ENCODE results near the gene TTLL13.

The TTLL13 gene, protein sequence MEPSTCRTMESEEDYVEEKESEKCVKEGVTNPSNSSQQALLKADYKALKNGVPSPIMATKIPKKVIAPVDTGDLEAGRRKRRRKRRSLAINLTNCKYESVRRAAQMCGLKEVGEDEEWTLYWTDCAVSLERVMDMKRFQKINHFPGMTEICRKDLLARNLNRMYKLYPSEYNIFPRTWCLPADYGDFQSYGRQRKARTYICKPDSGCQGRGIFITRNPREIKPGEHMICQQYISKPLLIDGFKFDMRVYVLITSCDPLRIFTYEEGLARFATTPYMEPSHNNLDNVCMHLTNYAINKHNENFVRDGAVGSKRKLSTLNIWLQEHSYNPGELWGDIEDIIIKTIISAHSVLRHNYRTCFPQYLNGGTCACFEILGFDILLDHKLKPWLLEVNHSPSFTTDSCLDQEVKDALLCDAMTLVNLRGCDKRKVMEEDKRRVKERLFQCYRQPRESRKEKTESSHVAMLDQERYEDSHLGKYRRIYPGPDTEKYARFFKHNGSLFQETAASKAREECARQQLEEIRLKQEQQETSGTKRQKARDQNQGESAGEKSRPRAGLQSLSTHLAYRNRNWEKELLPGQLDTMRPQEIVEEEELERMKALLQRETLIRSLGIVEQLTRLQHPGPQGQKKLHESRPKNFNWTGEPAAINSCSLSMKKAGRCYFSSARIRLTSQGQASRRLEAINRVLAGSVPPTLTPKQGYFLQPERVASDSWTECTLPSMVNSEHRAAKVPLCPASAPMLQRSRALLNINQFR

DNA sequence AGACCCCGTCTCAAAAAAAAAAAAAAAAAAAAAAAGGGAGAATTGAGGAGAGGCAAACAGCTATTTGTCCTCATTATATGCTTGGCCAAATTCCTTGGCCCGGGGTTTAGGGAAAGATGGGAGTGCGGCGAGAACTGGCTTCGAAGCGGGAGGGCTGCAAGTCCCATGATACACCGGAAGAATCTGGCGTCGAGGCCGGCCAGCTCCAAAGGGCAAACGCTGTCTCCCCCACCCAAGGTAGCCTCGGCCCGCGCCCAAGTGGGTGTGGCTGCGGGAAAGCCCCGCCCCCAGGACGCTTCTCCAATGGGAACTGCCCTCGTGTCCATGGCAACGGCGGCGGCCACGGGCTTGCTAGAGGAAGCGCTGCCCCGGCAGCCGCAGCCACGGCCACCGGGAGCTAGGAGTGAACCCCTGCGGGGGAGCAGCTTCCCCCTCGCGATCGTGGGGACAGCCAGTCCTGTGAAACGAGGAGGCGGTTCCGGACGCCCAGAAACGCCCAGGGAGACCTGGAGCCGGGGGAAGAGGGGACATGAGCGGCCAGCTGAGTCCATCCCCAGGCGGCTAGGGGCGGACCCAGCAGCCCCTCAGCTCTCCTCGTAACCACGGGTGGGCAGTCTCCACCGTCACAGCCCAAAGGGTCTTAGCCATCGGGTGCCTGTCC is at the start of gene TTLL13:
Gene TTLL13 (plus strand): TSS at position 354 of the 661 bp plus-strand sequence. CDS start 1,075 bp downstream, outside the sequence.
- peak; percentile 79 to 88 for DNase-seq (ENCODE audit: low read depth in 2 of 2)
- H3K4me3 ChIP-seq (replicated peaks in 1 of 2; ENCODE audit: low read depth in 2 of 2, low read length in 2 of 2) = peak within 1 kb of the TSS; percentile 64 to 68
- TF ChIP-seq, protein P1, sequence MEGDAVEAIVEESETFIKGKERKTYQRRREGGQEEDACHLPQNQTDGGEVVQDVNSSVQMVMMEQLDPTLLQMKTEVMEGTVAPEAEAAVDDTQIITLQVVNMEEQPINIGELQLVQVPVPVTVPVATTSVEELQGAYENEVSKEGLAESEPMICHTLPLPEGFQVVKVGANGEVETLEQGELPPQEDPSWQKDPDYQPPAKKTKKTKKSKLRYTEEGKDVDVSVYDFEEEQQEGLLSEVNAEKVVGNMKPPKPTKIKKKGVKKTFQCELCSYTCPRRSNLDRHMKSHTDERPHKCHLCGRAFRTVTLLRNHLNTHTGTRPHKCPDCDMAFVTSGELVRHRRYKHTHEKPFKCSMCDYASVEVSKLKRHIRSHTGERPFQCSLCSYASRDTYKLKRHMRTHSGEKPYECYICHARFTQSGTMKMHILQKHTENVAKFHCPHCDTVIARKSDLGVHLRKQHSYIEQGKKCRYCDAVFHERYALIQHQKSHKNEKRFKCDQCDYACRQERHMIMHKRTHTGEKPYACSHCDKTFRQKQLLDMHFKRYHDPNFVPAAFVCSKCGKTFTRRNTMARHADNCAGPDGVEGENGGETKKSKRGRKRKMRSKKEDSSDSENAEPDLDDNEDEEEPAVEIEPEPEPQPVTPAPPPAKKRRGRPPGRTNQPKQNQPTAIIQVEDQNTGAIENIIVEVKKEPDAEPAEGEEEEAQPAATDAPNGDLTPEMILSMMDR (IDR thresholded peaks at IDR 0.05; ENCODE audit: low read depth, low read length) = no peak

DNA sequence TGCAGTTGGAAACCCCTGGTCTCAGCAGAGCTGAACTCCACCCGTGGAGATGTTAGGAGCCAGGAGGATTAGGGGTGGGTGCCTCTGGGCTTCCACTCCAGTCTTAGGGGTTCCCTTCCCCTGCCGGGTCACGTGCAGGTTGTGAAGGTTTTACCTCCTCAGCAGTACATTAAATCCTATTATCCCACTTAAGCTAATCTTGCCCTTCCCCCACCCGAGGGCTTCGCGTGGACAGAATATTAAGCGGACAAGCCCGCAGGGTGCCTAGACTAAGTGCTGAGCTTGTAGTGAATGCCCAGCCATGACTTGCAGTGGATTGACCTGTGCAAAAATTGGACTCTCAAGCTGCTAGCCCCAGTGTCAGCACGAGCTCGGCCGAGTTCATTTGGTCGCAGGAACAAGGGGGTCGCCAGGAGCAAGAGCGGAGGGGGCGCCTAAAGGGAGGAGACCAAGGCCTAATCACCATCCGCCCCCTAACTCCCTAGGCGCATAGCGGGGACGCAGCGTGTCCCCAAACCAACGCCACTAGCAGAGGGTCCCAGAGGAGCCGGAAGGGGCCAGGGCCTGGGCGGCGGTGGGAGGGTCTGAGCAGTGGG is 48.7 kb upstream of the TTLL13 start:
- DNase-seq (ENCODE audit: low read depth in 2 of 2) = no peak
- peak overlapping the region; percentile 53 to 72 for H3K4me3 ChIP-seq (replicated peaks in 1 of 2; ENCODE audit: low read depth in 2 of 2, low read length in 2 of 2)
- TF ChIP-seq, protein P1 (IDR thresholded peaks at IDR 0.05; ENCODE audit: low read depth, low read length) = no peak

DNA sequence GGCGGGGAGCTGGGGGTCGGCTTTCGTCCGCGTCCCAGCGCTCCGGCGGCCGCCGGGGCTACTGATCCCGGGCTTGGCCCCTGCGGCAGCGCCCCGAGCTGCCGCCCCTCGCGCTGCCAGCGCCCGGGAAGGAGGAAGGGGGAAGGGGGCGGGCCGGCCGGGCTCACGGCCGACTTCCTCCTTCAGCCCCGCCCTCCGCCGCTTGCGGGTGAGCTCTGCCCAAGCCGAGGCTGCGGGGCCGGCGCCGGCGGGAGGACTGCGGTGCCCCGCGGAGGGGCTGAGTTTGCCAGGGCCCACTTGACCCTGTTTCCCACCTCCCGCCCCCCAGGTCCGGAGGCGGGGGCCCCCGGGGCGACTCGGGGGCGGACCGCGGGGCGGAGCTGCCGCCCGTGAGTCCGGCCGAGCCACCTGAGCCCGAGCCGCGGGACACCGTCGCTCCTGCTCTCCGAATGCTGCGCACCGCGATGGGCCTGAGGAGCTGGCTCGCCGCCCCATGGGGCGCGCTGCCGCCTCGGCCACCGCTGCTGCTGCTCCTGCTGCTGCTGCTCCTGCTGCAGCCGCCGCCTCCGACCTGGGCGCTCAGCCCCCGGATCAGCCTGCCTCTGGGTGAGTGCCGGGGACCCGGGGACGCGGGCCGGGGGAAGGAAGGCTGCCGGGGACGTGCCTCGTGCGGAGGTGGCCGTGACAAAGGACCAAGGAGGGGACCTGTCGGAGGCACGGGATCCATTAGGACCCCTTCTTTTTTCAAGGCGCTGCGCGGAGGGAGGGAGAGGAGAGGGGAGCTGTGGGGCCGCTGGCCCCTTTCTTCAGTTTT is 48.0 kb upstream of the TTLL13 start, which contains the start of gene SEMA4B:
Gene SEMA4B (plus strand): TSS at position 201 of the 814 bp plus-strand sequence. CDS start 249 bp downstream, at position 450.
- peak within 1 kb of the TSS; percentile 72 to 74 for H3K4me3 ChIP-seq (replicated peaks in 1 of 2; ENCODE audit: low read depth in 2 of 2, low read length in 2 of 2)
- TF ChIP-seq, protein P1 (IDR thresholded peaks at IDR 0.05; ENCODE audit: low read depth, low read length) = no peak
- peak; percentile 33 to 57 for DNase-seq (ENCODE audit: low read depth in 2 of 2)

DNA sequence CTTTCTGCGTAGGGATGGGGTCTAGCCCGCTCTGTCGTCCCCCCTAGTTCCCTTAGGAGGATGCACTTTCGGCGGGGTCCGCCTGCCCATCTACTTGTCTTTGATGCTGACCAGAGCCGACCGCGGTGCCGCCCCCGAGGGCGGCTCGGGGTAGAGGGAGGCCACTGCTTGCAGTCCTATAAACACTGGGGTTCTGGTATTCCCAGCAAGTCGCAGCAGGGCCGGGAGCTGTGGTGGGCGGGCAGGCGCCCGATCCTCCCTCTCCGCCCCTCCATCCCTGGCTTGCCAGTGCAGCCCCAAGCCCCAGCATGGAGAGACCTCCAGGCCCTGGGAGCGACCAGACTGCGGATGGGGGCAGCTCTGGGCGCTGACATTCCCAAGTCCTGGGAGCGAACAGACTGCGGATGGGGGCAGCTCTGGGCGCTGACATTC is 47.4 kb upstream of the TTLL13 start:
- peak in 1 of 2 donors; percentile 19 for DNase-seq (ENCODE audit: low read depth in 2 of 2)
- TF ChIP-seq, protein P1 (IDR thresholded peaks at IDR 0.05; ENCODE audit: low read depth, low read length) = no peak
- H3K4me3 ChIP-seq (replicated peaks in 1 of 2; ENCODE audit: low read depth in 2 of 2, low read length in 2 of 2) = peak overlapping the region; percentile 72 to 74

DNA sequence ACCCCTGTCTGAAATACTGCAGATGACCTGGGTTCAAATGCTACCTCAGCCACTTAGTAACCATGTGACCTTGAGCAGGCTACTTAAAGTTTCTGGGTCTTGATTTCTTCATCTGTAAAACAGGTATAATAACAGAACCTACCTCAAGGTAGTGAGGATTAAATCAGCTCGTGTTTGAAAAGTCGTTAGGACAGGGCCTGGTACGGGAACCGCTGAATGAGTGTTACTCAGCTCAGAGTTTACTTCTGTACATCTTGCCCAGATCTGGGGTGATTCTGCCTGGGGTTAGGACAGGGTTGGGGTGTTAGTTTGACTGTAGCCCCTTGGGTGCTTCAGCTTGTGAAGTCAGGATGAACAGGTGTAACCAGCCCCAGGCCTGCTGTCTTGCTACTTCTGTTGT is 46.4 kb upstream of the TTLL13 start:
- TF ChIP-seq, protein P1 (IDR thresholded peaks at IDR 0.05; ENCODE audit: low read depth, low read length) = no peak
- H3K4me3 ChIP-seq (replicated peaks in 1 of 2; ENCODE audit: low read depth in 2 of 2, low read length in 2 of 2) = no peak overlapping the region
- DNase-seq (ENCODE audit: low read depth in 2 of 2) = no peak
